Esophagus muscularis mucosa (tissue), 4 donors: ENCODE measurements around the gene USP32. TPM values are rescaled to one million over a fixed set of nuclear protein-coding genes. Genes with fewer than 3 reads are reported as not detected.

Experiments
- DNase-seq: peaks from one replicate; pipeline ENCODE4 v3.0.0-alpha.2; 2017; ENCODE audit errors: extremely low spot score
- H3K27ac ChIP-seq, 4 donors: fragments of 200-600 bp; sonication (generic); replicated peaks in 1 of 4; 1 replicate in 3 of 4; 2 replicates in 1 of 4; pipeline ENCODE4 v1.5.1; 2016 to 2019; ENCODE audit warnings: mild to moderate bottlenecking in 1 of 4
- H3K27me3 ChIP-seq, 4 donors: fragments of 200-600 bp; sonication (generic); one replicate each; pipeline versions ENCODE4 v1.5.1 to v1.6.0; 2016 to 2019
- H3K36me3 ChIP-seq, 4 donors: fragments of 200-600 bp; sonication (generic); one replicate each; pipeline ENCODE4 v1.5.1; 2016 to 2019
- H3K4me1 ChIP-seq, 4 donors: fragments of 200-600 bp; sonication (generic); one replicate each; pipeline ENCODE4 v1.5.1; 2016 to 2019
- H3K4me3 ChIP-seq, 4 donors: fragments of 200-600 bp; sonication (generic); 1 replicate in 2 of 4; 2 replicates in 2 of 4; pipeline ENCODE4 v1.5.1; 2016 to 2019; ENCODE audit warnings: mild to moderate bottlenecking in 4 of 4, moderate library complexity in 1 of 4
- H3K9me3 ChIP-seq, 4 donors: fragments of 200-600 bp; sonication (generic); 1 replicate in 3 of 4; 2 replicates in 1 of 4; pipeline ENCODE4 v1.5.1; 2016 to 2019
- CTCF ChIP-seq, 3 experiments: fragments of 200-600 bp in 2 of 3; fragments of 450-650 bp in 1 of 3; sonication (generic) in 2 of 3; IDR thresholded peaks; one replicate each; pipeline ENCODE4 v1.5.1; 2017 to 2019; ENCODE audit warnings: antibody characterized with exemption in 3 of 3, mild to moderate bottlenecking in 2 of 3, moderate library complexity in 1 of 3
- EP300 ChIP-seq: sonication (generic); formaldehyde crosslinking; IDR thresholded peaks from one replicate; pipeline ENCODE4 v1.6.1; 2017; ENCODE audit warnings: antibody characterized with exemption
- POLR2A ChIP-seq: fragments of 450-650 bp; IDR thresholded peaks from one replicate; pipeline ENCODE4 v1.6.1; 2017; ENCODE audit warnings: antibody characterized with exemption, moderate library complexity, mild to moderate bottlenecking, low read depth
- POLR2AphosphoS5 ChIP-seq, 2 donors: sonication (generic); formaldehyde crosslinking; IDR thresholded peaks; one replicate each; pipeline ENCODE4 v1.6.1; 2017; ENCODE audit warnings: antibody characterized with exemption in 2 of 2
- WGBS: methylation state at CpG from one replicate; pipeline ENCODE4 v1.1.5; 2018; 5-methylcytosine and 5-hydroxymethylcytosine counted together
- intact Hi-C: fragments of 100-400 bp; cut with DNase I; formaldehyde crosslinking; loops from one replicate; pipeline ENCODE4 v1.15.1; 2023
- total RNA-seq, 4 donors: library from RNA; depleted of rRNA; stranded (reverse); fragments of >200 nt; gene quantifications; one replicate each; pipeline versions ENCODE4 v1.1.0 to v1.2.1, GENCODE V29; 2016

The USP32 gene
- total RNA-seq, 4 donors from 2014 or later: 42.3 to 65.8 (median 47.9) TPM

- WGBS: 76% methylated on average over 8 of the region's 8 CpGs
- H3K9me3 ChIP-seq: no peaks in the 10 kb centered on the region
- intact Hi-C loops: no loop called here
- peaks cover 4 to 22% (median 15%) of the 10 kb centered on the region in 4 donors for H3K4me1 ChIP-seq
- DNase-seq: no peak
- no peak overlapping the region for H3K27ac ChIP-seq
- no peak overlapping the region for H3K4me3 ChIP-seq
- H3K36me3 ChIP-seq: no peaks in the 10 kb centered on the region
- no peak for TF ChIP-seq CTCF (IDR thresholded peaks at IDR 0.05)
- no peak for TF ChIP-seq POLR2A
- TF ChIP-seq POLR2AphosphoS5 (IDR thresholded peaks at IDR 0.05): no peak
- TF ChIP-seq EP300: no peak
- peaks cover 0 to 8% (median 0%) of the 10 kb centered on the region in 4 donors for H3K27me3 ChIP-seq
These were observed 220.8 kb downstream of the USP32 start for GRCh38 chr17:60170835-60171752.

GRCh38 chr17:60169921-60170817 is 221.8 kb downstream of the USP32 start:
- Histone ChIP-seq H3K4me1 (peaks cover 4 to 22% (median 15%) of the 10 kb centered on the region in 4 donors), H3K27ac (peak overlapping the region in 1 of 4 donors; percentile 5), H3K36me3 (no peaks in the 10 kb centered on the region), H3K9me3 (no peaks in the 10 kb centered on the region), H3K27me3 (peaks cover 0 to 17% (median 0%) of the 10 kb centered on the region in 4 donors), H3K4me3 (no peak overlapping the region)
- no peak for TF ChIP-seq POLR2A
- 64% methylated on average over 10 of the region's 10 CpGs for WGBS
- no peak for DNase-seq
- intact Hi-C loops: no loop called here

GRCh38 chr17:60168654-60169053 is 223.3 kb downstream of the USP32 start:
- Histone ChIP-seq H3K4me1 (peaks cover 5 to 23% (median 15%) of the 10 kb centered on the region in 4 donors), H3K36me3 (no peaks in the 10 kb centered on the region), H3K27me3 (peaks cover 0 to 19% (median 0%) of the 10 kb centered on the region in 4 donors), H3K9me3 (no peaks in the 10 kb centered on the region), H3K4me3 (no peak overlapping the region), H3K27ac (no peak overlapping the region)
- 72% methylated on average over 7 of the region's 7 CpGs for WGBS
- DNase-seq: no peak
- TF ChIP-seq POLR2A (no peak), CTCF (IDR thresholded peaks at IDR 0.05) (no peak), EP300 (no peak), POLR2AphosphoS5 (IDR thresholded peaks at IDR 0.05) (no peak)
- intact Hi-C loops: no loop called here

- H3K36me3 ChIP-seq: no peaks in the 10 kb centered on the region
- peaks cover 0 to 24% (median 0%) of the 10 kb centered on the region in 4 donors for H3K27me3 ChIP-seq
- intact Hi-C loops: no loop called here
- no peak for DNase-seq
- H3K4me3 ChIP-seq: no peak overlapping the region
- no peaks in the 10 kb centered on the region for H3K9me3 ChIP-seq
- 64% methylated on average over 11 of the region's 11 CpGs for WGBS
- TF ChIP-seq POLR2AphosphoS5 (IDR thresholded peaks at IDR 0.05): no peak
- TF ChIP-seq CTCF (IDR thresholded peaks at IDR 0.05): no peak
- no peak for TF ChIP-seq EP300
- TF ChIP-seq POLR2A: no peak
- H3K27ac ChIP-seq: no peak overlapping the region
- H3K4me1 ChIP-seq: peaks cover 20 to 36% (median 25%) of the 10 kb centered on the region in 4 donors
These were observed 224.7 kb downstream of the USP32 start for GRCh38 chr17:60167065-60167741.
